RPMI7951 (cell line): ENCODE results near the gene VMAC. TPM values are rescaled to one million over a fixed set of nuclear protein-coding genes. Genes with fewer than 3 reads are reported as not detected.

ENCODE experiments used
- DNase-seq: peaks from one replicate; pipeline ENCODE4 v3.0.0-alpha.2; 2012; ENCODE audit warnings: low read depth
- total RNA-seq: library from RNA; depleted of rRNA; stranded (reverse); fragments of >200 nt; shearing (Covaris generic); gene quantifications from 2 replicates; pipeline ENCODE4 v1.2.3, GENCODE V29; 2014

The VMAC gene
- total RNA-seq, 1 experiment from 2014 or later, result 1.4 TPM

GRCh38 chr19:5903624-5904351 lies 884 bp upstream of the VMAC start, which contains the start of gene NDUFA11:
Gene NDUFA11, minus strand, starts transcription at chr19:5903790. Its CDS starts 82 bp downstream, at chr19:5903708.
- DNase-seq, result peak; percentile 92

- no peak for DNase-seq
Observed at GRCh38 chr19:5905114-5905778, 574 bp downstream of the VMAC start.

DNA sequence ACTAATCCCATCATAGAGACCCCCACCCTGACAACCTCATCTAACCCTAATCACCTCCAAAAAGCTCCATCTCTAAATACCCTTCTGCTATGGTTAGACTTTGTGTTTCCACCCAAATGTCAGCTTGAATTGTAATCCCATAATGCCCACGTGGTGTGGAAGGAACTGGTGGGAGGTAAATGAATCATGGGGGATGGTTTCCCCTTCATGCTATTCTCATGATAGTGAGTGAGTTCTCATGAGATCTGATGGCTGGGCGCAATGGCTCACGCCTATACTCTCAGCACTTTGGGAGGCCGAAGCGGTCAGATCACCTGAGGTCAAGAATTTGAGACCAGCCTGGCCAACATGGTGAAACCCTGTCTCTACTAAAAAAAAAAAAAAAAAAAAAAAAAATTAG lies 2.6 kb downstream of the VMAC start:
- DNase-seq, result no peak

DNA sequence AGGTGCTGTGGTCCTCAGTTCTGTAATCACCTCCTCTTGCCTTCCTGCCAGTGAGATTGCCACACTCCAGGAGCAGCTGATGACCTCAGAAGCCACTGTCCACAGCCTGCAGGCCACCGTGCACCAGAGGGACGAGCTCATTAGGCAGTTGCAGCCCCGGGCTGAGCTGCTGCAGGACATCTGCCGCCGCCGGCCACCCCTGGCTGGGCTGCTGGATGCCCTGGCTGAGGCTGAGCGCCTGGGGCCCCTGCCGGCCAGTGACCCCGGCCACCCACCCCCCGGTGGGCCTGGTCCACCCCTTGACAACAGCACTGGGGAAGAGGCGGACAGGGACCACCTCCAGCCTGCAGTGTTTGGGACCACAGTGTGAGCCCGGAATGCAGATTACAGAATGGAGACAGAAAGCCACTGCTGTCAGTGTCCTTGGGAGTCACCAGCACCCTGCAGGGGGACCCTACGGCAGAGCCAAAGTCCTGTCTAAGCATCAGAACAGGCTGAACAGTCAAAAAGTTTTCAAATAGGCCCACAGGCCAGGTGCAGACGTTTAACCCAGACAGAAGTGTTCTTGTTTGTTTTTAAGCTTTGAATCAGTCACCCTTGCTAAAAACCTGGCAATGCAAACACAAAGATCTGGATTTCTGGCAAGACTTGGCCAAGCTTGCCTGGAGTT lies 4.2 kb downstream of the VMAC start:
- no peak for DNase-seq

DNA sequence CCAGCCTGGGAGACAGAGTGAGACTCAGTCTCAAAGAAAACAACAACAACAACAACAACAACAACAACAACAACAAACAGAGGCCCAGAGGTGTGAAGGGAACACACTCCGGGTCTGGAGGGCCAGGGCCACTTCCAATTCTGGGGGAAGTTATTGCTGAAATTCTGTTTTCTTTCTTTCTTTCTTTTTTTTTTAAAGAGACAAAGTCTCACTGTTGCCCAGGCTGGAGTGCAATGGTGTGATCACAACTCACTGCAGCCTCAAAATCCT lies 5.9 kb downstream of the VMAC start:
- no peak for DNase-seq

DNA sequence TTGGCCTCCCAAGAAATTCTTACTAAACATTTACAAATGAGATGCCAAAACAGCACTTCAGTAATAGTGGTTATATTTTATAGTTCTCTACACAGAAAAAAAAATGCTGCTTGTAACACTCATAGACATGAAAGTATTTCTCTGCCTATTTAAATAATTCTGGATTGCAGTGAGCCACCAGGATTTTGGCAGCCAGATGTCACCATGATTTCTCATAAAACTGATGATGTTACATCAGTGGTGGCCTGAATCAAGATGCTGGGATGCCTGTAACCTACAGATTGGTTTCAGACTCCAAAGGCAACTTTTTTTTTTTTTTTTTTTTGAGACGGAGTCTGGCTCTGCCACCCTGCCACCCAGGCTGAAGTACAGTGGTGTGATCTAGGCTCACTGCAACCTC lies 6.7 kb downstream of the VMAC start:
- DNase-seq, result no peak

GRCh38 chr19:5913739-5914357 lies 9.2 kb downstream of the VMAC start, which contains the start of gene CAPS:
Gene CAPS, plus strand, starts transcription at chr19:5914254. Its CDS starts 153 bp downstream, at chr19:5914407.
- DNase-seq, result peak; percentile 77

DNA sequence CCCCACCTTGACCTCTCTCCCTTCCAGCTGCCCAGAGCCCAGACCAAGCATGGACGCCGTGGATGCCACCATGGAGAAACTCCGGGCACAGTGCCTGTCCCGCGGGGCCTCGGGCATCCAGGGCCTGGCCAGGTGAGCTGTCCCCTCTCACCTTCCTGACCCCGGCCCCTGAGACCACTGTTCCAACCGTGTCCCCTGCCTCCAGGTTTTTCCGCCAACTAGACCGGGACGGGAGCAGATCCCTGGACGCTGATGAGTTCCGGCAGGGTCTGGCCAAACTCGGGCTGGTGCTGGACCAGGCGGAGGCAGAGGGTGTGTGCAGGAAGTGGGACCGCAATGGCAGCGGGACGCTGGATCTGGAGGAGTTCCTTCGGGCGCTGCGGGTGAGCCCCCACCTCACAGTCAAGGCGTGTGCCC lies 9.7 kb downstream of the VMAC start:
- DNase-seq, result no peak

DNA sequence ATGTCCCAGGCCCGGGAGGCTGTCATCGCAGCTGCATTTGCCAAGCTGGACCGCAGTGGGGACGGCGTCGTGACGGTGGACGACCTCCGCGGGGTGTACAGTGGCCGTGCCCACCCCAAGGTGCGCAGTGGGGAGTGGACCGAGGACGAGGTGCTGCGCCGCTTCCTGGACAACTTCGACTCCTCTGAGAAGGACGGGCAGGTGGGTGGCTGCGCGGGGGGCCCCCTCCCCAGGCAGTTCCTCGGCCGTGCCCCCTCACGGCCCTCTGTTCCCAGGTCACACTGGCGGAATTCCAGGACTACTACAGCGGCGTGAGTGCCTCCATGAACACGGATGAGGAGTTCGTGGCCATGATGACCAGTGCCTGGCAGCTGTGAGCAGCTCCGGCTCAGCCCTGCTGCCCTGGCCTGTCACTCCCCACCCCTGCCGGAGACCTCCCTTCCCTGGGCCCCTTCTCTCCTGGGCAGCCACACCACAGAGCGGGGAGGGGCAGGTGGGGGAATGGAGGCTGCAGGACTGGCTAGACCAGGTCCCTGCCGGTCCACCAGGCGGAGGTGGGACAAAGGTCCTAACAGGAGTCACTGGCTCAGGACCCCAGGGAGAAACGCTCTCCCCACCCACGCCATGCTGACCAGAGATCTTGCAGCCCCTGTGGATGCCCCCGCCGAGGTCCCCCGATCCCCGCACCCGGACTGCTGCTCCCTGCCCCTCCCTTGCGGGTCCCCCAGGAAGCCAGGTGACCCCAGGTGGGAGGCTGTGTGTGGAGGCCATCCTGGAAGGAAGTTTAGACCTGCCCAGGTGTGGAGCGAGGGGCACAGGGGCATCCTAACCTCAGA lies 10.5 kb downstream of the VMAC start:
- DNase-seq, result no peak

DNA sequence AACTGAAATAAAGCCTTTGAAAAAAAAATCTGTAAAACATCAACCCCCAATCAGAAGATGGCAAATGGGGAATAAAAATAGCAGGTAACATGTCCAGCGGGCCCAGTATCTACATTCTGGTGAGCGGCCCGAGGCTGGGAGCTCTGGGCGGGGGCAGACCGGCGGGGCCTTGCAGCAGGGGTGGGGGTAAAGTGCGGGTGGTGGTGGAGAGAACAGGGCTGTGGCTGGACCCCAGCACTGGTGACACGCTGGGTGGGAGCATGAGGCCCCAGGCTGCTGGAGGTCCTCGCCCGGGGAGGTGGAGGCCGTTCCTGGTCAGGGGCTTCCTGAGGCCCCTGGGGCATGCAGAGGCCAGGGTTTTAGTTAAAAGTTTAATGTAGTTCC lies 11.1 kb downstream of the VMAC start:
- DNase-seq, result no peak

- DNase-seq, result no peak
Observed at GRCh38 chr19:5916181-5916708, 11.6 kb downstream of the VMAC start.

GRCh38 chr19:5917431-5918107 lies 12.9 kb downstream of the VMAC start:
- no peak for DNase-seq

DNA sequence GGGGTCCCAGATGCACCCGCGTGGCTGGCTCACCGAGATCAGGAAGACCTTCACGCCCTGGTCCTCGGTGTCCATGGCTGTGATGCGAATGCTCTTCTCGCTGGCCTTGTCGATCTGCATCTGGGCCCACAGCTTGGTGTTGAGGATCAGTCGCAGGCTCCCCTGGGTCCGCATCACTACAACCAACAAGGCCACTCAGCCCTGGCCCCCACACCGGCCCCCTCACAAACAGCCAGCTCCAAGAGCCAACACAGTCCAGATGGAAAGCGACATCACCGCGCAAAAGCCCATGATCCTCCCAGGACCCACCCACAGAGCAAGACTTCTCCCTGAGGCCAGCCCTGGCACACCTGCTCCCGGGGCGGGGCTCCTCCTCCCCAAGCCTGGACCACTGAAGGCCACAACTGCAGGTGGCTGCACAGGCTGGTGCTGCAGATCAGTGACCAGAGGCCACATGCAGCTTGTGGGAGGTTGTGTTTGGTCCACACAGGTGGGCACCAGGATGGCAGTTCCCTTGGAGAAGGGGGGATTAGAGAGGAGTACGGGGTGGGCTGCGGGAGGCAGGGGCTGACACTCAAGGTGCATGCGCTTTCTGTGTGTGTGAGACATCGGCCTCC lies 13.9 kb downstream of the VMAC start:
- no peak for DNase-seq

DNA sequence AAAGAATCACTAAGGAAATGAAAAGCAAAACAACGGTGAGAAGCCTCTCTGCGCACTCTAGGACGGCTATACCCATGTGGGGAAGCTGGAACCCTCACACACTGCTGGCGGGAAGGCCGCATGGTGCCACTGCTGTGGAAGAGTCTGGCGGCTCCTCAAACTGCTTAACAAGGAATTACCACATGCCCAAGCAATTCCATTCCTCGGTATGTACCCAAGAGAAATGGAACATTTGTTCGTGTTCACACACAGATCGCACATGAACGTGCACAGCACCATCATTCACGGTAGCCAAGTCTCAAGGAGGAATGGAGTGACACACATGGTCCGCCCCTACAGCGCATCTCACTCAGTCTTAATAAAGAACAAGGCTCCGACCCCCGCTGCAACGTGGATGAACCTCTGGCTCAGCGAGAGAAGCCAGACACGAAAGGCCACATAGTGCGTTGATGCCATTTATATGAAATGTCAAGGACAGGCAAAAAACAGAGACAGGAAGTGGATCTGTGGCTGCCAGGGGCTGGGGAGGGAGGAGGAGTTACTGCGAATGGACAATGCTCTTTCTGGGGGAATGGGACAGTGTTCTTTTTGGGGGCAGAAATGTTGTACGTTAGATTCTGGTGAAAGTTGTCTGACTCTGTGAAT lies 17.0 kb downstream of the VMAC start:
- no peak for DNase-seq

GRCh38 chr19:5922161-5922545 lies 17.5 kb downstream of the VMAC start:
- DNase-seq, result no peak

DNA sequence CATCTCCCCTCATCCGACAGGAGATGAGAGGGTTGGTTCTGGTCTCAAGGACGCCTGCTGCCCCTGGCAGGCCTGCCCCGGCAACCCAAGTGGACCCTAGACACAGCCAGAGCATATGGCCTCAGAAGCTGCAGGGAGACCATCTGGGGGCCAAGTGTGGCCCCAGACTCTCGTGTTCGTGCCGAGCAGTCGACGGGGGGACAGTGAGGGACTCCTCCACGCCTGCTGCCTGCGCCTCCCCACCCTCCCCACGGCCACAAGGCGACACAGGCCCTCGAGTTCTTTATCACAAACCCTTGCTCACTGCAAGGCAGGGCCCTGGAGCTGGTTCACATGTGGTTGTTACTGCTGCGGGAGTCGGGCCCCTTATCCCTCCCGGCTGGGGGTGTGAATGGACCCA lies 18.7 kb downstream of the VMAC start:
- no peak for DNase-seq

- no peak for DNase-seq
Observed at GRCh38 chr19:5925830-5926427, 21.3 kb downstream of the VMAC start.

DNA sequence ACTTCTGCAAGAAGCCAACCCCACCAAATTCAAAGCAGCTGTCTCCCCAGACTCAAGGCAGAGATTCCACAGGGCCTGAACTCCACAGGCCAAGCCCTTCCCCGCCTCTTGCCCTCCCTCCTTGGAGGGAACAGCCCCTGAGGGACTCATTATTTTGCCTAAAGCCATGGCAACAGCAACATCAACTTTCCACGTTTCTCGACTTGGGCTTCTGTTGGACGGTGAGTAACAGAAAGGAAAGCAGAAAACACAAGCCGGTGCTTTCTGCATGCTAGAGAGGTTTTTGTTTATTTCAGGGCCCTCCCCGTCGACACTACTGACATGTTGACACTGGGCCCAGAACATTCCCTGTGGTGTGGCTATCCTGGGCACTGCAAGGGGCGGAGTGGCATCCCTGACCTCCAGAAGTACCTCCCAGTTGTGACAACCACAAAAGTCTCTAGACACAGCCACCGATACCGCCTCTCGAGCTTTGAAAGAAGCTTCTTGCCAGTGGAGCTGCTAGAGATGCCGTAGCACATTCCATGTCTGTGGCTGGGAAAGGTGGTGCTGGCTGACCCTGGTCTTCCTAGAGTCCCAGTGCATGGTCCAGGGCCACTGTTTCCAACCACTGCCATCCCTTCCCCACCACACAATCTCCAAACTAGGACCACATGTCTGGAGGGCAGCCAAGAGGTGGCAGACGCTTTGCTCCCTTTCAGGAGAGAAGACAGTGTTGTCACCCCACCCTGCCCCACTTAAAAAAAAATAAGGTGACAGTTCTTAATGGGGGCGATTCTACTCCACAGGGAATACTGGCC lies 22.2 kb downstream of the VMAC start:
- no peak for DNase-seq

DNA sequence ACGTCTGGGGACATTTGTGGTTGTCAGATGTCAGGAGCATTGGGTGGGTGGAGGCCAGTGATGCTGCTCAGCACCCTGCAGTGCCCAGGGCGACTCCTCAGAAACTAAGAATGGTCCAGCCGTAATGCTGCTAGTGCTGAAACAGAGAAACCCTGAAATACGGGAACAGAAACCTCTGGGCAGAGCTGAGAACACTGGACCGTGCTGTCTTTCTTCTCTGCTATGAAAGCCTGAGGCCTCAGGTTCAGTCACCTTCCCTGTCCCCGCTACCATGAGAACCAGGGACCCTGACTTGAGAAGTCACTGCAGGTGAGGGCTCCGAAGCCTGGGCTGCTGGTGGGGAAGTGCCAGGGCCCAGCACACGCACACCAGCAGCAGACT lies 22.8 kb downstream of the VMAC start:
- no peak for DNase-seq
